IPS-NIHi11 (cell line): ENCODE measurements around the gene SPARC.

ENCODE experiments used
- DNase-seq: peaks from one replicate; pipeline ENCODE4 v3.0.0; 2012; ENCODE audit warnings: mixed read lengths, low spot score

The SPARC gene

DNA sequence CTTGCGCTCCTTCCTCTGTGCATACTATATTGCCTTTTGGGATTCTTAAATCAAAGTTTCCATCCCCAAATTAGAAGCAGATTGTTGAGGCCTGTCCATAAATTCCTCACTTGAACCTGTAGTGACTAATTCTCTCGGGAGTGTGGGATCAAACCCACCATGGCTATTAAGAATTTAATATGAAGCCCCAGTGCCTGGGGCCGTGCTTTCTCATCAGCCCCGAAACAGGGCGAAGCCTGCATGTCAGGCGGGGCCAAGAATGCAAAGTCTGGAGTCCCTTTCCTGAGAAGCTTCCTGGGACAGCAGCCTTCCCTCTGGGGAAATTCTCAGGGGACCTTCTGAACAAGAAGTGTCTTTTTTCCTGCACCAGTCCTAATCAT, 66.3 kb downstream of the SPARC start:
- no peak for DNase-seq

DNA sequence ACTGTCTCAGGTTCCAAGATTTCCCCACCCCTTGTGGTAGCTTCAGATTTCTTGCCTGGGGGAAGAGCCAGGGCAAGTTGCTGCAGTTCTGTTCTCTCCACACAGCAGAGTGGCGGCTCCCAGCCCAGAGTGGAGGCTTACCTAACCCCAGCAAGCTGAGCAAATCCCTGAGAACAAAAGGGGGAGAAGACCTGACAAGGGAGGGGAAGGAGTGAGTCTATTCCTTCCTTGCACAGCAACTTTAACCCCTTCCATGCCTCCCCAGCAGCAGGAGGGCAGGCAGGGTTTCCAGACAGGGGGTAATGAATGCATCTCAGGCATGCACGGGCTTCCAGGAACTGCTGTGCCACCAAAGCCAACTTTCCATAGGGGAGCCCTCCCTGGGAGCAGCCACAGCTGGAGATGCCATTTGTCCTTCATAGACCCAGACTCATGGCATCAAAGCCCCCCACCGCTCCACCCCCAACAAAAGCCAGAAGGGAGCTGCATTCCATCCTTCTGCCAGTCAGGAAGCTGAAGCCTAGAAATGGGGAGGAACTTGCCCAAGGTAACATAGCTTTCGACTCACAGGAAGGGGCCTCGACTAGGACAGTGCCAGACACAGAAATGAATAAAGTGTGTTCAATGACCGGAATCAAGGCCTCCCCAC, 66.8 kb downstream of the SPARC start:
- DNase-seq, result peak; percentile 69

GRCh38 chr5:151618907-151619306, 67.8 kb downstream of the SPARC start:
- DNase-seq, result no peak

GRCh38 chr5:151617841-151618710, 68.6 kb downstream of the SPARC start:
- no peak for DNase-seq

GRCh38 chr5:151617383-151617840, 69.3 kb downstream of the SPARC start:
- DNase-seq, result no peak

GRCh38 chr5:151615431-151615830, 71.3 kb downstream of the SPARC start:
- no peak for DNase-seq

- no peak for DNase-seq
These were observed 72.2 kb downstream of the SPARC start for GRCh38 chr5:151614565-151614964.

- DNase-seq, result no peak
These were observed 73.9 kb downstream of the SPARC start for GRCh38 chr5:151612689-151613427.

- DNase-seq, result no peak
These were observed 75.5 kb downstream of the SPARC start for GRCh38 chr5:151611127-151611775.
